Glomerular visceral epithelial cell (primary cell): ENCODE results near the gene ZNF232.
A peak's percentile ranks its signal among the peaks of the same experiment; 100 is the strongest.
"Not testable (repeated sequence)": the region's sequence is repeated elsewhere in the genome, so short reads cannot be mapped to it uniquely, and the experiment has no call there.

ENCODE experiments used
- DNase-seq: peaks from one replicate; pipeline ENCODE4 v3.0.0-alpha.2; 2016; ENCODE audit errors: extremely low spot score

ZNF232 gene

DNA sequence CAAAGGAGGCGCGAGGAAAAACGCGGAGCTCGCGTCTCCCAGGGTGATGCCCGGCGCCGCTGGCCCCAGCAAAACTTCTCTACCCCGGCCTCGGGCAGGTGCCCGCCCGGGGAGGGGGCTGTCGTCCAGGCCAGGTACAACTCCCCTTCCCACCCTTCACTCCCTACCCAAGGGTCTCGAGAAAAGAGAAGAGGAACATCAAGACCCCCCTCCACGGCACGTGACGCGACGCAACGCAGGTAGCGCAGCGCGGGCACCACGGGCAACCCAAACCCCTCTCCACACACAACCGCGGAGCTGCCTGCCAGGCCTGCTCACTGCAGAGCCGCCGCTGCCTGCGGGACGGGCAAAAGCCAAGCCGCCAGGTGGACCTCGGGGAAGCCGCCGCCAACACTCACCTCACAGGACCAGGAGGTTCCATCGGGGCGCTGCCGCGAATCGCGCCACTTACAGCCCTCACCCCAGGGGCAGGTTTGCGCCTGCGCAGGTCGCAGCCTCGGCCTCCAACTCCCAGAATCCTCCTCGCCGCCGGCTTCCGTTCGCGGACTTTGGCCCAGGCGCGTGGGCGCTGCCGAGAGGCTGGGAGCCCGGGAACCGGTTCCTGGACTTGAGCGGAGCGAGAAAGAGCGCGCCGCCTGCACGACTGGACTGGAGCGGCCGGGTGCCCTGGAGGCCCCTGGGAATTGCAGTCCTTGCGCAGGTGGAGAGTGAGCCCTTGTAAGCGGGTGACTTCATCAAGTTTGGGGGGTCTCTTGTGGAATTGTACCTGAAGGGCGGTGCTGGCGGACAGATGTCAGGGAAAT lies at the start of gene ZNF232:
TSS of gene ZNF232 (minus strand) at position 477 of the 803 bp plus-strand sequence. CDS start at position 421, 56 bp downstream.
- DNase-seq = peak; percentile 88

DNA sequence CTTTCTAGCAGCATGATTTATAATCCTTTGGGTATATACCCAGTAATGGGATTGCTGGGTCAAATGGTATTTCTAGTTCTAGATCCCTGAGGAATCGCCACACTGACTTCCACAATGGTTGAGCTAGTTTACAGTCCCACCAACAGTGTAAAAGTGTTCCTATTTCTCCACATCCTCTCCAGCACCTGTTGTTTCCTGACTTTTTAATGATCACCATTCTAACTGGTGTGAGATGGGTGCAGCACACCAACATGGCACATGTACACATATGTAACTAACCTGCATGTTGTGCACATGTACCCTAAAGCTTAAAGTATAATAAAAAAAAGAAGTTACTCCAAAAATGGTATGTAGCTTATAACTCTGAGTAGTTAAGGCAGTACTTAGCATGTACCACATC lies 49.0 kb upstream of the ZNF232 start:
- not testable (repeated sequence) for DNase-seq

DNA sequence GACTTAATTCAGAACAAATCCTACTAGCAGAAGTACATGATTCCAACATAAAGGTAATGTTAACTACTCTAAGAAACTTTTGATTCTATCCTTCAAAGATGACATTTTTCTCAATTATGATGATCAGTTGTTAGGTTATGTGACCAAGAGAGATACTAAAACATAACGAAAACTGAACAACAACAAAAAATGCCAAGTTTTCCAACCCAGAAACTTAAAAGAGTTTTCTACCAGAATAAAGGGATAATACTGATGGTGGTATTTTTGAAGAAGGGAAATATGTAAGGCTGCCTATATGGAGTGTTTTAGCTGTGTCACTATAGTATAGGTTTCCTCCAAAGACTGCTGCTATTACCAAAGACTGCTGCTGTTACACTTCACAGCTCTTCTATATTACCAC lies 34.4 kb upstream of the ZNF232 start:
- DNase-seq = not testable (repeated sequence)

DNA sequence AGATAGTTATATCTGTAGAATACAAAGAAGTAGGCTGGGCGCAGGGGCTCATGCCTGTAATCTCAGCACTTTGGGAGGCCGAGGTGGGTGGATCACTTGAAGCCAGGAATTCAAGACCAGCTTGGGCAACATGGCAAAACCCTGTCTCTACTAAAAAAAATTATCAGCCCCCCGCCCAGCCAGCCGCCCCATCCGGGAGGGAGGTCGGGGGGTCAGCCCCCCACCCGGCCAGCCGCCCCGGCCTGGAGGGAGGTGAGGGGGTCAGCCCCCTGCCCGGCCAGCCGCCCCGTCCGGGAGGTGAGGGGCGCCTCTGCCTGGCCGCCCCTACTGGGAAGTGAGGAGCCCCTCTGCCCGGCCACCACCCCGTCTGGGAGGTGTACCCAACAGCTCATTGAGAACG lies 31.2 kb upstream of the ZNF232 start:
- DNase-seq = not testable (repeated sequence)

DNA sequence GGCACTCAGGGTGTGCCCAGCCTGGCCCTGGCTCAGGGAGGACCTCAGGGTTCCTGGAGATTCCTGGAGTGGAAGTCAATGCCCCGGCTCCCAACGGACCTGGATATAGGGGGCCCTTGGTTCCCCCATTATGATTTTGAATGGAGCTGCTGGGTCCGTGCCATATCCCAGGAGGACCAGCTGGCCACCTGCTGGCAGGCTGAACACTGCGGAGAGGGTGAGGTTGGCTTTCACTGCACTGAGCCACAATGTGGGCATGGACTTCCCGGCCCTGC lies 27.7 kb upstream of the ZNF232 start:
- DNase-seq = no peak

DNA sequence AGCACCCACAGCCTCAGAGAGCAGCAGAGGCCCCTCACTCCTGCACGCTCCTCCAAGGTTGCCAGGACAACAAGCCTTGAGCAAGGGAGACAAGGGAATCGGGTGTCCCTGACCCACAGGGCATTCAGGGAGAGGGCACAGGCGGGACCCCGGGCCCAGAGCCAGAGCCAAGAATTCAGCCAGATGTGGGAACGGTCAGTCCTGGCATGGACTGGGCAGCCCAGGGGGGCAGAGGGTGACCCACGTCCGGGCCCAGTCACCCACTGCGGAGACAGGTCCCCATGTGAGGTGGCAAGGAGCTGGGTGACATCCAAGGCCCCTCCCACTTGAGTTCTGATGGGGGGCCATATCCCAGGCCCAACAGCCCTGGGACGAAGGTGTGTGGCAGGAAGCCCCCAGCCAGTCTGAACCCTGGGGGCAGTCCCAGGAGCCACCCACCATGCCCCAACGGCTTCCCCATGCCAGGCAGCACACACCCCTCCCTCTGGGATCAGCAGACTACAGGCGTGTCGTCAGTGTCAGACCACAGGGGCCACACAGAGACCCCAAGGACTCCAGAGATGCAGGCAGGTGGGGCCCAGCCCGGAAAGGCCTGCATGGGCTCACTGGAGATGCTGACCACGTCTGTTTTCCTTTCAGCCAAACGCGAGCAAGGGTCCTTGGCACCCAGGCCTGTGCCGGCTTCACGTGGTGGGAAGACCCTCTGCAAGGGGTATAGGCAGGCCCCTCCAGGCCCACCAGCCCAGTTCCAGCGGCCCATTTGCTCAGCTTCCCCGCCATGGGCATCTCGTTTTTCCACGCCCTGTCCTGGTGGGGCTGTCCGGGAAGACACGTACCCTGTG lies 27.2 kb upstream of the ZNF232 start:
- no peak for DNase-seq

DNA sequence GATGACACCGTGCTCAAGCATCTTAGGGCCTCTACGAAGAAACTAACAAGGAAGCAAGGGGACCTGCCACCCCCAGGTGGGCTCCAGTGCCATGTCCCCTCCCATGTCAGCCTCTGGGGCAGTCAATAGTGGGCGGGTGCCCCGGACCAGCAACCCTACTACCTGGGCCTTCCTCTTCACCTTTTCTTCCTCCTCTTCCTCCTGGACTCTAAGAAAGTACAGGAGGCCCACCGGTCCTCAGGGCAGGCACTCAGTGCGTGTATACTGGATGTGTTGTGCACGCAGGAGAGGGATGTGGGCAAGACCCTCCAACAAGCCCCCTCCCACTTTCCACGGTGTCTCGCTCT lies 26.5 kb upstream of the ZNF232 start:
- not testable (repeated sequence) for DNase-seq

DNA sequence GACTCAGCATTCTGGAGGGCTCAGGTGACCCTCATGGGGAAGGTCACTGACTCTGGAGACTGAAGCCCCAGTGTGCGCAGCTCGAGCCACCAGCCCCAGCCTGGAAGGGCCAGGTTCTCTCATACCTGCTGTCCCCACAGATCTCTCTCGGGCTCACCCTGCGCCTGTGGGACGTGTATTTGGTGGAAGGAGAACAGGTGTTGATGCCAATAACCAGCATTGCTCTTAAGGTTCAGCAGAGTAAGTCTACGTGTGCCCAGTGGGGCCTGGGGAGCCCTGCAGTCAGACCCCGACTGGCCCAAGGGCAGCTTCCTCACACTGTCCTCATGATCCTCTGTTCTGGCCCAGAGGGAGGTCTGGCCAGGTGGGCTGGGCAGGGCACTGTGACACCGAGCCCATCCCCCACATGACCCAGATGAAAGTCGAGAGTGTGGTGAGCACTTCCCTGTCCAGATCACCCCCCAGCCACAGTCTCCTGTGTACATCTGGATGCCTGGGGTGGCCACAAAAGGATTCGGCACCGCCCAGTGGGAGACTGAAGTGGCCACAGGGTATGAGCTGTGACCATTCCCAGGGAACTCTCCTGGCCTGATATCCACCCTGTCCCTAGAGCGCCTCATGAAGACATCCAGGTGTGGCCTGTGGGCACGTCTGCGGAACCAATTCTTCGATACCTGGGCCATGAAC lies 26.0 kb upstream of the ZNF232 start:
- not testable (repeated sequence) for DNase-seq

DNA sequence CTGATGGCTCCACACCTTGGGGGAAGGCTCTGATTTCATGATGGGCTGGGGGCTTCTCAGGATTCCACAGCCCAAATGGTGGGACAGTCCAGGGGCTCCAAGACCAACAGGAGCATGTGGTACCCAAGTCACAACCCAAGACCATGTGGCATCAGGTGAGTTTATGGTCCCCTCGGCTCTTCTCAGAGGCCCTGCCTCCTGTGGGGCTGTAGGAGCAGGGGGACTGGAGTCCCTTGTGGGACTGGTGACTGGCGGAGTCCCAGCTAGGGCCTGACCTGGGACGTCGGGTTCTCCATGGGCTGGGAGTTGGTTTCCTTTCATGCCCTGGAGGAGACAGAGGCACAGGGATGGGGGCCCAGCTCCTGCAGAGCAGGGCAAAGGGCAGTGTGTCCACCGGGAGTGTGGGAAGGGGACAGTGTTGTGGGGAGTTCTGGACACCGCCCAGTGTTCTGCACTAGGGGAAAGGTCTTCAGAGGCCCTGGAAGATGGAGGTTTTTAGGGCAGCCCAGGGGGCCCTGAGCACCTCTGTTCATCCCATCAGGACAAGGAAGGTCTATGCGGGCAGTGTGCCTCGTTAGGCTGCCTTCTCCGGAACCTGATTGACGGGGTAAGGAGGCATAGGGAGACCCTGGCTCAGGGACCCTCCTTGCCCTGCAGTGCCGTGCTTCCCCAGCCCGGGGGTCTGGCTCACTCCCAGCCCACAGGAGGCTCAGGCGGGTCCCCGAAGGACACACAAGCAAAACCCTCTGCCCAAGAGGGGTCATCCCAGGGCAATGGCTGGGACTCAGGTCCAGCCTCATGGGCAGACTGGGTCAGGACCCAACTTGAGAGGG lies 25.1 kb upstream of the ZNF232 start:
- not testable (repeated sequence) for DNase-seq

DNA sequence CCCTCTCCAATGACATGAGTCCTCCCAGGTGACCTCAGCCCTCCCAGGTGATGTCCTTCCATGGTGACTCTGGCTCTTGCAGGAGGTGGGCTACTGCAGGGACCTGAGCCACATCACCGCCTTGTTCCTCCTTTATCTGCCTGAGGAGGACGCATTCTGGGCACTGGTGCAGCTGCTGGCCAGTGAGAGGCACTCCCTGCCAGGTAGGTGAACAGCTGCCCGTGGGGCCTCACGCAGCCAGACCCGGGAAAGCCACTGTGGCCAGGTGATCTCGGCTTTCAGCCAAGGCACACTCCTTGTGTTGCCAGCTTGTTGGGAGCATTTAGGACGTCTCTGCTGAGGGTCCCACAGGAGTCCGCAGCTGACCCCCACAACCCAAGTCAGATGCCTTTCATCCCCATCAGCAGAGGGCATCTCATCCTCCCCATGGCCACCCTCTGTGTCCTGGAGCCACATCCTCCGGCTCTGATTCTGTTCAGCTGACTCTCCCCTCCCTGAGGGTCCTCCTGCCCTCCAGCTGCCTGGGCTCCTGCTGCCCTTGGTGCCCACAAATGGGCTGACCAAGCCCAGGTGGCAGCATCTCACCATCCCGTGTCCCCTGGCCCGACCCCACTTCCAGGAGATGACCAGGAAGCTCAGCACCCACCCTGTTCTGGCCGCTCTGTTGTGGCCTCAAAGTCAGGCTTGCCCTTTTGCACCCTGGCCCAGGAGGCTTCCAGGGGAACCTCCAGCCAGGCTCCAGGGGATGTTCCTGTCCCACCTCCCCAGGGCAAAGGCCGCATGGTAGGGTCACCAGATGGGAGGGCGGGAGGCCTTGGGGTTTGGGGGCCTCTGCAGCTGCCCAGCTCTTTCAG lies 24.3 kb upstream of the ZNF232 start:
- DNase-seq = no peak

DNA sequence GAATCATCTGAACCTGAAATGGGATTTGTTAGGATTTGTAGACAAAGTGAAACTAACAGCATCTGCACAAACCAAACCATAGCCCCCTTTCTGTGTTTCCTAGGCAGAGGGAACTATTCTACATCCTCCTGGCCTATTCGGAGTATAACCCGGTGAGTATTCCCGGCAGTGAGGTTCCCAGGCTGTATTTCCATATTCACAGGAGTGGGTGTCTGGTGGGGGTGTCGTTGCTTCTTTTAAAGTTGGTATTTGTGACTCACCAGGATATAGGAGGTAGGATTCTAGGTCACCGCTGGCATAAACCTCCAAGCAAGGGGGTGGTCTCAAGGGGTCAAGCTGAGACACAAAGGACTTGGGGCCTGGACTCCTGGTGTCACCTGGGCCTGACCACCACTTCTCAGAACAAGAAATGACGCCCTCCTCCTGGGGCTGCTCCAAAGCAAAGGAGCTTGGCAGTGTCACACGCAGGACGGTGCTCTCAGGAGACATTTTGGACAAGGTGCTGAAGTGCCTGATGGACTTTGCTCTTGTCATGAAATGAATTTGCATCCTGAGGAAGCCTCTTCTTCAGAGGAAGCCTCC lies 23.5 kb upstream of the ZNF232 start:
- not testable (repeated sequence) for DNase-seq

DNA sequence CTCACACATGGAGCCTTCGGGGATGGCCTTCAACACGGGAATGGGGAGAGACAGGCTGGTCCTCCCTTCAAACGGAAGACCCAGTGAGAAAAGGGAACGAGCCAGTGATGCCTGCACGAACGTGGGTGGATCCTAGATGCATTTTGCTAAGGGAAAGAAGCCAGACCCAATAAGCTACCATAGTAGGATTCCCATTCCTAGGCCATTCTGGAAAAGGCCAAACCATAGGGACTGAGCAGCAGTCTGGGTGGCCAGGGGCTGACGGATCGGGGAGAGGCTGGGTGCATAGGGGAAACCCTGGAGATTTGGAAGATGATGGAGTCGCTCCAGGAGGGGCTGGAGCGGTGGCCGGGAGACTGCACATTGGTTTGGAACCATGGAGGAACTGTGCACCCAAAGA lies 22.9 kb upstream of the ZNF232 start:
- not testable (repeated sequence) for DNase-seq

DNA sequence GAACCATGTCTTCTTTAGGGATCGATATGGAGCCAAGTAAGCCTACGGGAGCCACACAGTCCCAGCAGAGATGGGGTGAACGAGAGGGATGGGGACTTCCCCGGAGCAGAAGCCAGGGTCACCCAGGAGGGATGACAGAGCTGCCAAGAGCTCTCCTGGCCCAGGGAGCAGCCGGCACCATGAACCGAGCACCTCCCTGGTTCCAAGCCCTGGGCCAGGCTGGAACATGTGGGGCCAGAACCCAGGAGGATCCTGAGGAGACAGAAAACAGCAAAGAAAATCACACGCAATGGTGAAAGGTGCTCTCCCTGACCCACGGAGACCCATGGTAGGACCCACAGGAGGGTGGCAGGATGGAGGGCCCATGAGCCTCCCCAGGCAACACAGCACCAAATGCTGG lies 22.3 kb upstream of the ZNF232 start:
- not testable (repeated sequence) for DNase-seq

DNA sequence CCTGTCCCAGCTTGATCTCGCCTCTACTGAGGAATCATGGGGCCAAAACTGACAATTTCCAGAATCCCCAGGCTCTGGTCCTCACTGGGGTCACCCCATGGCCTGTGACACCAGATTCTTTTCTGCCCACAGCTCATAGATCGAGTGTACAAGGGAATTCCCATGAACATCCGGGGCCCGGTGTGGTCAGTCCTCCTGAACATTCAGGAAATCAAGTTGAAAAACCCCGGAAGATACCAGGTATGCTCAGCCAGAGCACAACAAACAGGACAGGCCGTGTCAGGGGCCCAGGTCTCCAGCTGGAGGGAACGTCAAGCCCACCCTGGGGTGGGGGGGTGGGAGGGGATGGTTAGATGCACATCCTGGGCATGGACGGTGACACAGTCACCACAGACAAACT lies 21.6 kb upstream of the ZNF232 start:
- no peak for DNase-seq

DNA sequence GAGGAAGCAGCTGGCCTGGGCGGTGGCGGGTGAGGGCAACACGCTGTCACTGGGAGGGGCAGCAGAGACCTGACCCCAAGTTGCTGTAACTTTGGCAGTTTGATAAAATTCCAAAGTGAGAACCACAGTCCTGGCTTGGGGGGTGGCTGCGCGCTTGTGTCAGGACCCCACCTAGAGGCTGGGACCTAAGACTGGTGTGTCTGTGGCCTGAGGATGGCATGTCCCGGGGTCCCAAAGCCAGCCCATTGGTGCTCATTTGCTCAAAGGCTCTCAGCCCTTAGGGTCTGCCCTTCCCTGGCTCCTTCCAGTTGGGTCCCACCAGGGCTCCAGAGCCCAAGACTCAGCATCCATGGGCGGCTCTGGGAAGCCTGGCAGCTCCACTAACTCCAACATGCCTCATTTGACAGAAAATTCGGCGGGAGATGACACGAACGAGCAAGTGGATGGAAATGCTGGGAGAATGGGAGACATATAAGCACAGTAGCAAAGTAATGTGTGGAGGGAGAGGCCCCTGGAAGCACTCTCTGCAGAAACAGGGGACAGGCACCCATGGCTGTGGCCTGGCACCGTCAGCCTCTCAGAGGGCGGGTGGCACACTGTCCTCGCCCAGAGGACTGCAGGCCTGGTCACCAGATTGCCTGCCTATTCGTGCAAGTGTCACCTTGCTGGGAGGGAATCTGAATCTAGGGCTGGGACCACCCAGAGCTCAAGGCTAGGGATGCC lies 21.0 kb upstream of the ZNF232 start:
- not testable (repeated sequence) for DNase-seq

DNA sequence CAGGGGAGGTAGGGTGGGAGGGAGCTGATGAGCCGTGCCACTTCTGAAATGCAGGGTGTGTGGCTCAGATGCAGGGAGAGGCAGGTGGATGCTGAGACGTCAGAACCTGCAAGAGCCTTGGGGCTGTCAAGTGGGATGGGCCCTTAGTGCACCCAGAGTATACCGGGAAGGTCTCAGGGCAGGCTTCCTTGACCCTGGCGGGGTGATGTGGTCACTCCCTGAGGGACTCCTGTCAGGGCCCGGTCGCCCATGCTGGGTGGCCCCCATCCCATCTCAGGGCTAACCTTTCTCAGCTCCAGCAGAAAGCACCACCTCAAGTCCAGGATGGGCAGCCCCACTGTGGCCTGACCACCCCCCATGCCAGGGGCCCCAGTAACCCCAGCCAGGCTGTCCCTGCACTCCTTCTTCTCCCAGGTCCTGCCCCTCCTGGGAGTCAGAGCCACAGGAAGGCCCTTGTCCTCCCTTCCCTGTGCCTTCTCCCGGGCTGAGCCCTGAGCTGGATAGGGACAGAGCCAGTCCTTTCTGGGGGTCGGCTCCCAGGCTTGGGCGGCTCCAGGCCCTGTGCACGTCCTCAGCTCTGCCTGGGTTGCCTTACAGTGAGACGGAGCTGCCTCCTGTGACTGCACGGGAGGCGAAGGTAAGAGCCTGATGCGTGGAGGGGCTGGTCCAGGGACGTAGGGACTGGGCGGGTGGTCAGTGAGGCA lies 20.3 kb upstream of the ZNF232 start:
- DNase-seq = not testable (repeated sequence)

DNA sequence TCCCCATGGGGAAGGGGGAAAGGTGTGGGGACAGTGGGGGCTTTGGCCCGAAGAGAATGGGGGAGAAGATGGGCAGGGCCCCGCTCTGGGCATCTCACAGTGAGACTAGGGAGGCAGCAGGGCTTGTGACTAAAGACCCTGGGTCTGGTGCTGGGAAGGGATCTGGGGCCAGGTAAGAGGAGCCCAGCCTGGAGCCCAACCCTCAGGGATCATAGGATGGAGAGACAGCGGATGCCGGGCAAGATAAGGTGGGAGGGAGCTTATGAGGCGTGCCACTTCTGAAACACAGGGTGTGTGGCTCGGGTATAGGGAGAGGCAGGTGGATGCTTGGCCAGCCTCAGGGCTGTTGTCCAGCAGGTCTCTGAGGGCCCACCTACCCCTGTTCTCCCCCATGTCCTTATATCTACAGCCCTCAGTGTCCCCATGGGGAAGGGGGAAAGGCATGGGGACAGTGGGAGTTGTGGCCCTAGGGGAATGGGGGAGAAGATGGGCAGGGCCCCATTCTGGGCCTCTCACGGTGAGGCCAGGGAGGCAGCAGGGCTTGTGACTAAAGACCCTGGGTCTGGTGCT lies 19.6 kb upstream of the ZNF232 start:
- no peak for DNase-seq

DNA sequence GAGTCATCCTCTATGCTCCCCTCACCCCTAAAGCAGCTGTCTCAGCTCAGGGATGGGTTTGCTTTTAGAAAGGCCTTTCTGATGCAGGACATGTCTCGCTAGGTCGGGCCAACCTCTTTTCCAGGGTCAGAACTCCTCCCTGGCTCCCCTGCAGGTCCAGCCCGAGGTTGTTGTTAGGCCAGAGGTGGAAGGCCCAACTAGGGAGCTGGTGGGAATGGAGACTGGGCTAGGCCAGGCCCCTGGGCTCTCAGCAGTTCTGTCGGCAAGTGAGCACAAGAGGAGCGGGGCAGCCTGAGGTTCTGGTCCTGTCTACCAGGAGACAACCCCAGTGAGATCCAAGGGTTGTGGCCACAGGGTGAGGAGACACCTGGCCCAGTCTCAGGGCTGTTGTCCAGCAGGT lies 19.0 kb upstream of the ZNF232 start:
- not testable (repeated sequence) for DNase-seq

DNA sequence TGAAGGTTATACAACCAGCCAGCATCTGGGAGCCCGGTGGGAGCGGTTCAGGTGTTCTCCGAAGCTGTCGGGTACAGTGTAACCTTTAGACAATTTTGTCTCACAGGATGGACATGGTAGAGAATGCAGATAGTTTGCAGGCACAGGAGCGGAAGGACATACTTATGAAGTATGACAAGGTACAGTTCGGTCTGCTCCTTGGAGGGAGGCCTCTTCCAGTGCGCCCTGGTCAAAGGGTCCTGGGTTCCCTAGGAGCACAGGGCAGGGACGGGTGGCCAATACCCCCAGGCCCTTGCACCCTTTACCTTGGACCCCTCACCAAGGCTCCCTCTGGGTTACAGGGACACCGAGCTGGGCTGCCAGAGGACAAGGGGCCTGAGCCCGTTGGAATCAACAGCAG lies 18.6 kb upstream of the ZNF232 start:
- DNase-seq = not testable (repeated sequence)
